Progenitor cell of endocrine pancreas (in vitro differentiated cells): ENCODE results near the gene TUBD1. TPM values are rescaled to one million over a fixed set of nuclear protein-coding genes. Genes with fewer than 3 reads are reported as not detected.

Experiments used
- DNase-seq: peaks from one replicate; pipeline ENCODE4 v3.0.0; 2021; ENCODE audit warnings: low spot score; ENCODE audit not compliant: unreplicated experiment
- H3K27ac Mint-ChIP-seq: 2 replicates; pipeline ENCODE4 v1.8.0; 2021; ENCODE audit warnings: mild to moderate bottlenecking, moderate library complexity, mixed read lengths
- H3K27me3 Mint-ChIP-seq: 2 replicates; pipeline ENCODE4 v1.8.0; 2021; ENCODE audit warnings: mixed read lengths
- H3K36me3 Mint-ChIP-seq: 2 replicates; pipeline ENCODE4 v1.8.0; 2022; ENCODE audit warnings: mixed read lengths; ENCODE audit not compliant: insufficient read depth
- H3K4me1 Mint-ChIP-seq: 2 replicates; pipeline ENCODE4 v1.8.0; 2021; ENCODE audit warnings: low read depth, mixed read lengths
- H3K4me3 Mint-ChIP-seq: 2 replicates; pipeline ENCODE4 v1.8.0; 2021; ENCODE audit warnings: low read depth, mild to moderate bottlenecking, moderate library complexity, mixed read lengths
- H3K9me3 Mint-ChIP-seq: 2 replicates; pipeline ENCODE4 v1.8.0; 2021; ENCODE audit warnings: low read depth, mixed read lengths
- CTCF ChIP-seq: fragments of 200-600 bp; sonication (generic); IDR thresholded peaks from one replicate; pipeline ENCODE4 v1.5.0; 2021; ENCODE audit warnings: antibody characterized with exemption, mild to moderate bottlenecking; ENCODE audit not compliant: unreplicated experiment
- total RNA-seq: library from RNA; stranded (reverse); gene quantifications from 2 replicates; pipeline ENCODE4 v1.2.1, GENCODE V29; 2021

The TUBD1 gene
- total RNA-seq, 1 donor from 2014 or later: 31.7 TPM

- peak overlapping the region; percentile 96 for H3K4me3 Mint-ChIP-seq
- H3K4me1 Mint-ChIP-seq: peaks cover 40% of the 10 kb centered on the region
- H3K36me3 Mint-ChIP-seq: peaks cover 38% of the 10 kb centered on the region
- no peaks in the 10 kb centered on the region for H3K27me3 Mint-ChIP-seq
- no peak for DNase-seq
- H3K9me3 Mint-ChIP-seq: no peaks in the 10 kb centered on the region
- H3K27ac Mint-ChIP-seq: peak overlapping the region; percentile 100
- no peak for TF ChIP-seq CTCF
These were observed 52.2 kb downstream of the TUBD1 start for GRCh38 chr17:59840329-59841090.

- TF ChIP-seq CTCF: no peak
- Mint-ChIP-seq H3K4me1 (peaks cover 33% of the 10 kb centered on the region), H3K9me3 (no peaks in the 10 kb centered on the region), H3K4me3 (peak overlapping the region; percentile 96), H3K27ac (peak overlapping the region; percentile 100), H3K27me3 (no peaks in the 10 kb centered on the region), H3K36me3 (peaks cover 38% of the 10 kb centered on the region)
- no peak for DNase-seq
These were observed 53.0 kb downstream of the TUBD1 start for GRCh38 chr17:59839651-59840328.

GRCh38 chr17:59838052-59838916 lies 54.5 kb downstream of the TUBD1 start:
- no peak for TF ChIP-seq CTCF
- Mint-ChIP-seq H3K9me3 (no peaks in the 10 kb centered on the region), H3K27me3 (no peaks in the 10 kb centered on the region), H3K4me3 (peak overlapping the region; percentile 96), H3K36me3 (peaks cover 39% of the 10 kb centered on the region), H3K4me1 (peaks cover 34% of the 10 kb centered on the region), H3K27ac (peak overlapping the region; percentile 100)
- no peak for DNase-seq

GRCh38 chr17:59837308-59838051 lies 55.3 kb downstream of the TUBD1 start:
- Mint-ChIP-seq H3K27ac (peak overlapping the region; percentile 100), H3K36me3 (peaks cover 34% of the 10 kb centered on the region), H3K4me1 (peaks cover 40% of the 10 kb centered on the region), H3K27me3 (no peaks in the 10 kb centered on the region), H3K4me3 (peak overlapping the region; percentile 96), H3K9me3 (no peaks in the 10 kb centered on the region)
- DNase-seq: peak; percentile 44
- no peak for TF ChIP-seq CTCF
